Measurements from ENCODE around the gene TGM1. TPM values are rescaled to one million over a fixed set of nuclear protein-coding genes. Genes with fewer than 3 reads are reported as not detected.

The TGM1 gene
- total and polyA plus RNA-seq, 2 experiments from 2014 or later: 0.31 to 0.63 TPM

DNA sequence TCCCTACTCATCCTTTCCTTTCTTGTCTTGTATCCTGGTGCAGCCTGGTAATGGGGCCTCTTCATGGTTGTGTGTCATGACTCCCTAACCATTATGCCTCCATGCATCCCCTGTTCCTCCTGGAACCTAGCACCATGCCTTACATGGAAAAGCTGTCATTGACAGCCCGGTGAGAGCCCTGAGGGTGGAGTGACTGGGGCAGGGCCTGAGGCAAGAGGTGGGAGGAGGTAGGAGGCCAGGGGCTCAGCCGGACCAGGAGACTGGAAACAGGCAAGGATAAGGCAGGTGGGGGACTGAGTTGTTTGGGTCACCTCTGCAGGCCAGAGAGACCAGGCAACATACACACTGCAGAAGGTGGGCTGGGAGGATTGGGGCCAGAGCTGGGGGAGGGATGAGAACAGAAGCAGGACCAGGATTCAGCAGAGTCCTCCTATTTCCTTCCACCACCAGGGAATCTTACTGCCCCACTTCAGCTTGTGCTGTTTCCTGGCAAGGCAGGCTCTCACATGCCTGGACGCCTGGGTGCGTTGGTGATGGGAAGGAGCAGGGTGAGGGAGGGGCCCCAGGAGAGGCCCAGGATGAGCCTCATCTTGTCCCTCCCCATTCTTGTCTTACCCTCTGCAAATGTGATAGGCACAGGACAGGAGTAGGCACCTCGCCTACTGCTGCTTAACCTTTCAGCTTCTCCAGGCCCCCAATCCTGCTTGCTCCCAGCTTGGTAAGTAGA, 46.7 kb upstream of the TGM1 start, which contains the start of gene LTB4R2 (continued):
- TF ChIP-seq, protein P1, sequence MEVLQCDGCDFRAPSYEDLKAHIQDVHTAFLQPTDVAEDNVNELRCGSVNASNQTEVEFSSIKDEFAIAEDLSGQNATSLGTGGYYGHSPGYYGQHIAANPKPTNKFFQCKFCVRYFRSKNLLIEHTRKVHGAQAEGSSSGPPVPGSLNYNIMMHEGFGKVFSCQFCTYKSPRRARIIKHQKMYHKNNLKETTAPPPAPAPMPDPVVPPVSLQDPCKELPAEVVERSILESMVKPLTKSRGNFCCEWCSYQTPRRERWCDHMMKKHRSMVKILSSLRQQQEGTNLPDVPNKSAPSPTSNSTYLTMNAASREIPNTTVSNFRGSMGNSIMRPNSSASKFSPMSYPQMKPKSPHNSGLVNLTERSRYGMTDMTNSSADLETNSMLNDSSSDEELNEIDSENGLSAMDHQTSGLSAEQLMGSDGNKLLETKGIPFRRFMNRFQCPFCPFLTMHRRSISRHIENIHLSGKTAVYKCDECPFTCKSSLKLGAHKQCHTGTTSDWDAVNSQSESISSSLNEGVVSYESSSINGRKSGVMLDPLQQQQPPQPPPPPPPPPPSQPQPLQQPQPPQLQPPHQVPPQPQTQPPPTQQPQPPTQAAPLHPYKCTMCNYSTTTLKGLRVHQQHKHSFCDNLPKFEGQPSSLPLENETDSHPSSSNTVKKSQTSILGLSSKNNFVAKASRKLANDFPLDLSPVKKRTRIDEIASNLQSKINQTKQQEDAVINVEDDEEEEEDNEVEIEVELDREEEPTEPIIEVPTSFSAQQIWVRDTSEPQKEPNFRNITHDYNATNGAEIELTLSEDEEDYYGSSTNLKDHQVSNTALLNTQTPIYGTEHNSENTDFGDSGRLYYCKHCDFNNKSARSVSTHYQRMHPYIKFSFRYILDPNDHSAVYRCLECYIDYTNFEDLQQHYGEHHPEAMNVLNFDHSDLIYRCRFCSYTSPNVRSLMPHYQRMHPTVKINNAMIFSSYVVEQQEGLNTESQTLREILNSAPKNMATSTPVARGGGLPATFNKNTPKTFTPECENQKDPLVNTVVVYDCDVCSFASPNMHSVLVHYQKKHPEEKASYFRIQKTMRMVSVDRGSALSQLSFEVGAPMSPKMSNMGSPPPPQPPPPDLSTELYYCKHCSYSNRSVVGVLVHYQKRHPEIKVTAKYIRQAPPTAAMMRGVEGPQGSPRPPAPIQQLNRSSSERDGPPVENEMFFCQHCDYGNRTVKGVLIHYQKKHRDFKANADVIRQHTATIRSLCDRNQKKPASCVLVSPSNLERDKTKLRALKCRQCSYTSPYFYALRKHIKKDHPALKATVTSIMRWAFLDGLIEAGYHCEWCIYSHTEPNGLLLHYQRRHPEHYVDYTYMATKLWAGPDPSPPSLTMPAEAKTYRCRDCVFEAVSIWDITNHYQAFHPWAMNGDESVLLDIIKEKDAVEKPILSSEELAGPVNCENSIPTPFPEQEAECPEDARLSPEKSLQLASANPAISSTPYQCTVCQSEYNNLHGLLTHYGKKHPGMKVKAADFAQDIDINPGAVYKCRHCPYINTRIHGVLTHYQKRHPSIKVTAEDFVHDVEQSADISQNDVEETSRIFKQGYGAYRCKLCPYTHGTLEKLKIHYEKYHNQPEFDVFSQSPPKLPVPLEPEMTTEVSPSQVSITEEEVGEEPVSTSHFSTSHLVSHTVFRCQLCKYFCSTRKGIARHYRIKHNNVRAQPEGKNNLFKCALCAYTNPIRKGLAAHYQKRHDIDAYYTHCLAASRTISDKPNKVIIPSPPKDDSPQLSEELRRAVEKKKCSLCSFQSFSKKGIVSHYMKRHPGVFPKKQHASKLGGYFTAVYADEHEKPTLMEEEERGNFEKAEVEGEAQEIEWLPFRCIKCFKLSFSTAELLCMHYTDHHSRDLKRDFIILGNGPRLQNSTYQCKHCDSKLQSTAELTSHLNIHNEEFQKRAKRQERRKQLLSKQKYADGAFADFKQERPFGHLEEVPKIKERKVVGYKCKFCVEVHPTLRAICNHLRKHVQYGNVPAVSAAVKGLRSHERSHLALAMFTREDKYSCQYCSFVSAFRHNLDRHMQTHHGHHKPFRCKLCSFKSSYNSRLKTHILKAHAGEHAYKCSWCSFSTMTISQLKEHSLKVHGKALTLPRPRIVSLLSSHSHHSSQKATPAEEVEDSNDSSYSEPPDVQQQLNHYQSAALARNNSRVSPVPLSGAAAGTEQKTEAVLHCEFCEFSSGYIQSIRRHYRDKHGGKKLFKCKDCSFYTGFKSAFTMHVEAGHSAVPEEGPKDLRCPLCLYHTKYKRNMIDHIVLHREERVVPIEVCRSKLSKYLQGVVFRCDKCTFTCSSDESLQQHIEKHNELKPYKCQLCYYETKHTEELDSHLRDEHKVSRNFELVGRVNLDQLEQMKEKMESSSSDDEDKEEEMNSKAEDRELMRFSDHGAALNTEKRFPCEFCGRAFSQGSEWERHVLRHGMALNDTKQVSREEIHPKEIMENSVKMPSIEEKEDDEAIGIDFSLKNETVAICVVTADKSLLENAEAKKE (CRISPR knock-in tag; IDR thresholded peaks at IDR 0.05): no peak
- TF ChIP-seq POLR2AphosphoS5 (IDR thresholded peaks at IDR 0.05; ENCODE audit: low read depth) (no peak), CREB1 (CRISPR knock-in tag; IDR thresholded peaks at IDR 0.05; ENCODE audit: low read depth) (no peak), NANOG (IDR thresholded peaks at IDR 0.05; ENCODE audit: borderline replicate concordance) (no peak)

DNA sequence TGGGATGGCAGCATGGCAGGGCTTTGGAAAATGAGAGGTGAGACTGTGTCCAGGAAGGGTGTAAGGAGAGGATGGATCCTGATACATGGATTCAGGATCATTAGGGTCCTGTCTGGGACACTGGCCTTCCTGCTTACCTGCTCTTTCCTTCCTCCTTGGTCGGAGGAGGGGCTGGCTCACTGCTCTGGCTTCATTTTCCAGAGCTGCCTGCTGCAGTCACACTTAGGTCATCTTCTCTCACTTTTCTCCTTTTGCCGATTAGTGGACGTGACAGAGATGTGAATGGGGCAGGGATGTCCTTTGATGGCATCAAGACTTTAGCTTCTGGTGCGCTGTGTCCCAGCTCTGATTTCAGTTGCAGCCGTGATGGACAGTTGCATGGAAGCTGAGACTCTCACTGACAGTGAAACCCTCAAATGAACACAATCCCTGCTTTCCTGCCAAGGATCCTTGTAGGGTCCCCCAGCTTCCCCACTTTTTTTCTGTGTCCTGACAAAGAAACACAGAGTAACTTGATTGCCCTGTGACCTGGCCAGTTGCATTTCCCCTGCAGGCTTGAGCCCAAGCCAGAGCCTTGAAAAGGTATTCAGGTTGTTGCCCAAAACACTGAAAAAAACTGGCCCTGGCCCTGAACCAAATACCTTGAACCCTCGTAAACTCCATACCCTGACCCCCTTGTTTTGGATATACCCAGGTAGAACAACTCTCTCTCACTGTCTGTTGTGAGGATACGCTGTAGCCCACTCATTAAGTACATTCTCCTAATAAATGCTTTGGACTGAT, 45.6 kb upstream of the TGM1 start:
- Mint-ChIP-seq H3K36me3 (ENCODE audit: low read depth) (peaks cover 57% of the 10 kb centered on the region), H3K27me3 (ENCODE audit: insufficient read depth, low read depth, poor library complexity) (peaks cover 20% of the 10 kb centered on the region), H3K4me1 (peaks cover 15% of the 10 kb centered on the region), H3K4me3 (no peak overlapping the region), H3K9me3 (no peaks in the 10 kb centered on the region), H3K27ac (no peak overlapping the region)
- no peaks in the 10 kb centered on the region for H3K9me2 ChIP-seq (ENCODE audit: insufficient read depth)
- no peak overlapping the region for H2AFZ ChIP-seq
- peaks cover 4% of the 10 kb centered on the region; the same call in 1 of the 2 replicates for H3K4me1 ChIP-seq (ENCODE audit: insufficient read depth)
- no peak for ATAC-seq
- DNase-seq (ENCODE audit: low spot score): no peak
- H3K27me3 ChIP-seq (ENCODE audit: insufficient read depth): 0 out of 2 replicates have a peak, but pooled peaks cover 9% of the 10 kb centered on the region
- H3K36me3 ChIP-seq (ENCODE audit: insufficient read depth): peaks cover 11% of the 10 kb centered on the region; the same call in 1 of the 2 replicates
- no peak overlapping the region for H3K27ac ChIP-seq (ENCODE audit: low read depth)
- no peak overlapping the region for H3K4me2 ChIP-seq
- H3F3A ChIP-seq (replicated peaks; ENCODE audit: low read depth): no peaks in the 10 kb centered on the region
- H3K79me2 ChIP-seq (replicated peaks; ENCODE audit: insufficient read depth): no peaks in the 10 kb centered on the region
- peaks cover 1% of the 10 kb centered on the region for H4K20me1 ChIP-seq (replicated peaks; ENCODE audit: insufficient read depth)
- no peak overlapping the region for H3K4me3 ChIP-seq
- TF ChIP-seq, protein P2, sequence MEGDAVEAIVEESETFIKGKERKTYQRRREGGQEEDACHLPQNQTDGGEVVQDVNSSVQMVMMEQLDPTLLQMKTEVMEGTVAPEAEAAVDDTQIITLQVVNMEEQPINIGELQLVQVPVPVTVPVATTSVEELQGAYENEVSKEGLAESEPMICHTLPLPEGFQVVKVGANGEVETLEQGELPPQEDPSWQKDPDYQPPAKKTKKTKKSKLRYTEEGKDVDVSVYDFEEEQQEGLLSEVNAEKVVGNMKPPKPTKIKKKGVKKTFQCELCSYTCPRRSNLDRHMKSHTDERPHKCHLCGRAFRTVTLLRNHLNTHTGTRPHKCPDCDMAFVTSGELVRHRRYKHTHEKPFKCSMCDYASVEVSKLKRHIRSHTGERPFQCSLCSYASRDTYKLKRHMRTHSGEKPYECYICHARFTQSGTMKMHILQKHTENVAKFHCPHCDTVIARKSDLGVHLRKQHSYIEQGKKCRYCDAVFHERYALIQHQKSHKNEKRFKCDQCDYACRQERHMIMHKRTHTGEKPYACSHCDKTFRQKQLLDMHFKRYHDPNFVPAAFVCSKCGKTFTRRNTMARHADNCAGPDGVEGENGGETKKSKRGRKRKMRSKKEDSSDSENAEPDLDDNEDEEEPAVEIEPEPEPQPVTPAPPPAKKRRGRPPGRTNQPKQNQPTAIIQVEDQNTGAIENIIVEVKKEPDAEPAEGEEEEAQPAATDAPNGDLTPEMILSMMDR (conservative IDR thresholded peaks at IDR 0.05; ENCODE audit: low read depth in 2 of 2): no peak
- TF ChIP-seq NANOG (IDR thresholded peaks at IDR 0.05; ENCODE audit: borderline replicate concordance) (no peak), JUNB (IDR thresholded peaks at IDR 0.05; ENCODE audit: unreplicated experiment) (no peak), STAT1 (IDR thresholded peaks at IDR 0.05; ENCODE audit: unreplicated experiment) (no peak), CREB1 (CRISPR knock-in tag; IDR thresholded peaks at IDR 0.05; ENCODE audit: low read depth) (no peak), ZNF331 (CRISPR knock-in tag; IDR thresholded peaks at IDR 0.05; ENCODE audit: low read depth) (no peak)
- TF ChIP-seq, protein P3, sequence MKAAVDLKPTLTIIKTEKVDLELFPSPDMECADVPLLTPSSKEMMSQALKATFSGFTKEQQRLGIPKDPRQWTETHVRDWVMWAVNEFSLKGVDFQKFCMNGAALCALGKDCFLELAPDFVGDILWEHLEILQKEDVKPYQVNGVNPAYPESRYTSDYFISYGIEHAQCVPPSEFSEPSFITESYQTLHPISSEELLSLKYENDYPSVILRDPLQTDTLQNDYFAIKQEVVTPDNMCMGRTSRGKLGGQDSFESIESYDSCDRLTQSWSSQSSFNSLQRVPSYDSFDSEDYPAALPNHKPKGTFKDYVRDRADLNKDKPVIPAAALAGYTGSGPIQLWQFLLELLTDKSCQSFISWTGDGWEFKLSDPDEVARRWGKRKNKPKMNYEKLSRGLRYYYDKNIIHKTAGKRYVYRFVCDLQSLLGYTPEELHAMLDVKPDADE (IDR thresholded peaks at IDR 0.05): no peak
- TF ChIP-seq, protein P4, sequence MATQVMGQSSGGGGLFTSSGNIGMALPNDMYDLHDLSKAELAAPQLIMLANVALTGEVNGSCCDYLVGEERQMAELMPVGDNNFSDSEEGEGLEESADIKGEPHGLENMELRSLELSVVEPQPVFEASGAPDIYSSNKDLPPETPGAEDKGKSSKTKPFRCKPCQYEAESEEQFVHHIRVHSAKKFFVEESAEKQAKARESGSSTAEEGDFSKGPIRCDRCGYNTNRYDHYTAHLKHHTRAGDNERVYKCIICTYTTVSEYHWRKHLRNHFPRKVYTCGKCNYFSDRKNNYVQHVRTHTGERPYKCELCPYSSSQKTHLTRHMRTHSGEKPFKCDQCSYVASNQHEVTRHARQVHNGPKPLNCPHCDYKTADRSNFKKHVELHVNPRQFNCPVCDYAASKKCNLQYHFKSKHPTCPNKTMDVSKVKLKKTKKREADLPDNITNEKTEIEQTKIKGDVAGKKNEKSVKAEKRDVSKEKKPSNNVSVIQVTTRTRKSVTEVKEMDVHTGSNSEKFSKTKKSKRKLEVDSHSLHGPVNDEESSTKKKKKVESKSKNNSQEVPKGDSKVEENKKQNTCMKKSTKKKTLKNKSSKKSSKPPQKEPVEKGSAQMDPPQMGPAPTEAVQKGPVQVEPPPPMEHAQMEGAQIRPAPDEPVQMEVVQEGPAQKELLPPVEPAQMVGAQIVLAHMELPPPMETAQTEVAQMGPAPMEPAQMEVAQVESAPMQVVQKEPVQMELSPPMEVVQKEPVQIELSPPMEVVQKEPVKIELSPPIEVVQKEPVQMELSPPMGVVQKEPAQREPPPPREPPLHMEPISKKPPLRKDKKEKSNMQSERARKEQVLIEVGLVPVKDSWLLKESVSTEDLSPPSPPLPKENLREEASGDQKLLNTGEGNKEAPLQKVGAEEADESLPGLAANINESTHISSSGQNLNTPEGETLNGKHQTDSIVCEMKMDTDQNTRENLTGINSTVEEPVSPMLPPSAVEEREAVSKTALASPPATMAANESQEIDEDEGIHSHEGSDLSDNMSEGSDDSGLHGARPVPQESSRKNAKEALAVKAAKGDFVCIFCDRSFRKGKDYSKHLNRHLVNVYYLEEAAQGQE (IDR thresholded peaks at IDR 0.05; ENCODE audit: unreplicated experiment): no peak
